Fibroblast of villous mesenchyme (primary cell): ENCODE results near the gene PSMF1. TPM values are rescaled to one million over a fixed set of nuclear protein-coding genes. Genes with fewer than 3 reads are reported as not detected.

Experiments
- DNase-seq: peaks from one replicate; pipeline ENCODE4 v3.0.0-alpha.2; 2010; ENCODE audit warnings: low read depth
- H3K4me3 ChIP-seq: 2 replicates; pipeline ENCODE4 v1.5.1; 2011; ENCODE audit warnings: low read depth, mild to moderate bottlenecking, low read length
- total RNA-seq: library from RNA; depleted of rRNA; stranded (reverse); fragments of >200 nt; gene quantifications from 2 replicates; pipeline ENCODE4 v1.2.3, GENCODE V29; 2012
- TF ChIP-seq, protein P1 (sequence below): IDR thresholded peaks from 2 replicates; pipeline ENCODE4 v1.5.1; 2012; ENCODE audit warnings: low read depth, mild to moderate bottlenecking, low read length; ENCODE audit not compliant: insufficient read depth

The PSMF1 gene
- total RNA-seq, 1 donor: 35.4 TPM

DNA sequence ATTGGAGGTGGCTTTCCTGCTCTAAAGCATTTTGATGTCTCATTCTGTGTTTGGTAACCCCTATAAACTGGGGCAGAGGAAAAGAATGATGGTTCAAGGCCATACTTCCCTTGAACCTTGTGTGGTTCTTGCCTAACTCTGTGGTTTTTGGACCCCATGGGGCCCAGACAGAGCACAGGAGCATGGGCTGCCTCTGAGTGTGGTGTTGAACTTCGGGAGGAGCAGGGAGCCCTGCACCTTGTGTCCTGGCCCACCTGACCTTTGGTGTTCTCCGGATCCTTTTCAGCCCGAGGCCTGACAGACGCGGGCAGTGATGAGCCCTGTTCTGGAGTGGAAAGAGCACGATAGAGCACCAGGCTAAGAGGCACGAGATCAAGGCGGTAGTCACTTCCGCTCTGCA lies 47.5 kb downstream of the PSMF1 start:
- DNase-seq: no peak
- TF ChIP-seq, protein P1, sequence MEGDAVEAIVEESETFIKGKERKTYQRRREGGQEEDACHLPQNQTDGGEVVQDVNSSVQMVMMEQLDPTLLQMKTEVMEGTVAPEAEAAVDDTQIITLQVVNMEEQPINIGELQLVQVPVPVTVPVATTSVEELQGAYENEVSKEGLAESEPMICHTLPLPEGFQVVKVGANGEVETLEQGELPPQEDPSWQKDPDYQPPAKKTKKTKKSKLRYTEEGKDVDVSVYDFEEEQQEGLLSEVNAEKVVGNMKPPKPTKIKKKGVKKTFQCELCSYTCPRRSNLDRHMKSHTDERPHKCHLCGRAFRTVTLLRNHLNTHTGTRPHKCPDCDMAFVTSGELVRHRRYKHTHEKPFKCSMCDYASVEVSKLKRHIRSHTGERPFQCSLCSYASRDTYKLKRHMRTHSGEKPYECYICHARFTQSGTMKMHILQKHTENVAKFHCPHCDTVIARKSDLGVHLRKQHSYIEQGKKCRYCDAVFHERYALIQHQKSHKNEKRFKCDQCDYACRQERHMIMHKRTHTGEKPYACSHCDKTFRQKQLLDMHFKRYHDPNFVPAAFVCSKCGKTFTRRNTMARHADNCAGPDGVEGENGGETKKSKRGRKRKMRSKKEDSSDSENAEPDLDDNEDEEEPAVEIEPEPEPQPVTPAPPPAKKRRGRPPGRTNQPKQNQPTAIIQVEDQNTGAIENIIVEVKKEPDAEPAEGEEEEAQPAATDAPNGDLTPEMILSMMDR: no peak
- H3K4me3 ChIP-seq: no peak overlapping the region

DNA sequence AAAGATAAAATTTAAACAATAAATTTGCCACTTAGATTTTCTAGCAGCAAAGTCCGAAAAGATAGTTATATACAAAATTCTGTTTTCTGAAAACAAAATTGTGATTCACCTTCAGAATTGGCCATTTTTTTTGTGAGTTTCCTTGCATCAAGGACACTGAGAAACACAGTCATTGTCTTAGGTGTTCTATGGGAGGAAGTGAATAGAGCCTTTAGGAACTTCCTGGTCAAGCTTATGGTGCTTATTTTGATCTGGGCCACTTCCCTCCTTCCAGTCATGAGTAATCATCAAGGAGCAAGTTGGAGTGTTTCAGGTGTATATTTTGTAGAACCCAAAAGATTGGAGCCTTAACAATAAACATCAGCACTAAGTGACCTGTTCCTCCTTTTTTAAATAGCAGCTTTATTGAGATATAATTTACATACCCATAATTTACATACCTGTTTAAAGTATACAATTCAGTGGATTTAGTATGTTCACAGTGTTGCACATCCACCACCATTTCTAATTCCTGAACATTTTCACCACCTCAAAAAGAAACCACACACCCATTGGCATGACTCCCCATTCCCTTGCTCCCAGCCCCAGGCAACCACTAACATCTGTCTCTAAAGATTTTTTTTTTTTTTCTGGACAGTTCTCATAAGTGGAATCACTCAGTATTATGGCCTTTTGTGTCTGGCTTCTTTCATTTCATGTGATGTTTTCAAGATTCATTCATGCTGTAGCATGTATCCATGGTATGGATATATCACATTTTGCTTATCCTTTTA lies 48.7 kb downstream of the PSMF1 start:
- TF ChIP-seq, protein P1: no peak
- no peak overlapping the region for H3K4me3 ChIP-seq
- no peak for DNase-seq

DNA sequence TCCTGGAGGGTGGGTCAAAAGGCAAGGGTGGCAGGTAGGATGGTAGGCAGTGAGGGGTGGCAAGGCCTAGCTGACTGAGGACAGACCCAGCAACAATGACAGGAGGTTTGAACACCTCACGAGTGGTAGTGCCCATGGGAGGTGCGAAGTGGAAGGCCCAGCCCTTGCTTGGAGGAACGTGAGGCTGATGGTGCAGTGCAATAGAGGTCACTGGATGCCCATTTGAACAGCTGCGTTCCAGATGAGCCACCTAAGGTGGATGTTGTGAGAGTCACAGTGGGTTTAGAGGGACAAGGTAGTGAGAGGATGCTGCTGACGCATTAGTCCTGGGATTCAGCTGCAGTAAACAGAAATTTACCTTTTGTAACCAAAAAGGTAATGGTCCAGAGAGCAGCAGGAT lies 50.8 kb downstream of the PSMF1 start:
- no peak for DNase-seq
- no peak overlapping the region for H3K4me3 ChIP-seq
- TF ChIP-seq, protein P1: no peak

DNA sequence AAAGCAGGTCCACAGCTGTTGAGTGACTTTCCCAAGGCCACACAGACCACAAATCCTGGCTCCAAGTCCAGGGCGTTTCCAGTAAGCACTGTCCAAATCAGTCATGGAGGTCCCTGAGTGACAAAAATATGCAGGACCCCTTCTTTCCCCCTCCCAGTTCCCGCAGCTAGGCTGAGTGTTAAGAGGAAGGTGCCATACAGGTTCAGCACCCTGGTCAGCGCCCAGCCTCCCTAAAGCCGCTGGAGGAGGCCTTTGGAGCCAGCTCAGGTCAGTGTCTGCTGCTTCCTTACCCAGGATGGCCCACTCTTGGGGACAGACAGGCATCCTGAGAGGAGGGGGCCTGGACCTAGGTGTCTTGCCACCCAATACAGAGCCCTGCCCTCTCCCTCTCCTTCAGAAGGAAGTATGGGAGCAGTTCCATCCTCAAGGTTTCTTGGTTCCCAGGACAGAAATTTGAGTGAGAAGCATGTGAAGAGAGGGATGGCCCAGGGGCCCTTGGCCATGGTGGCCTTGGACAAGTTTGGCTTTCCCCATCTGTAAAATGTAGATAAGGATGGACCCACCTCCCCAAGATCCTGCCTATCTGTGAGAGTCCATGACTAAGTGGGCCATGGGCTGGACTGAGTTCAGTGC lies 53.2 kb downstream of the PSMF1 start:
- DNase-seq: peak; percentile 58
- TF ChIP-seq, protein P1: no peak
- no peak overlapping the region for H3K4me3 ChIP-seq

DNA sequence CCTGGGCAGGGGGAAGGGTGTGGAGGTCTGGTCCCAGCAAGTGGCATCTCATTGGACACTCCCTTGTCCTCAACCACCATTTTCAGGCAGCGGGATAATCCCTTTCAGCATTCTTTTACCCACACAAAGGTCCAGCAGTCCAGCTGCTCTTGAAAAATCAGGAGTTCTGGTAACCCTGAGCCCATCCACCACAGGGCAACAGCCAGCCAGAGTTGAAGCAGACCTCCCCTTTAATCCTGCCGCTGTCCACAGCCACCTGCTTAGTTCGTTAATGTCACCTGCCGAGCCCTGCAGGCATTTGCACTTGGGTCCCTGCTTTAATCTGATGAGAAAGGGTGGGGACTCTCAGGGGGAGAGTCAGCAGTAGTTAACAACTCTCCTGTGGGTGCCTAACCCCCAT lies 55.3 kb downstream of the PSMF1 start:
- TF ChIP-seq, protein P1: no peak
- no peak overlapping the region for H3K4me3 ChIP-seq
- DNase-seq: no peak

DNA sequence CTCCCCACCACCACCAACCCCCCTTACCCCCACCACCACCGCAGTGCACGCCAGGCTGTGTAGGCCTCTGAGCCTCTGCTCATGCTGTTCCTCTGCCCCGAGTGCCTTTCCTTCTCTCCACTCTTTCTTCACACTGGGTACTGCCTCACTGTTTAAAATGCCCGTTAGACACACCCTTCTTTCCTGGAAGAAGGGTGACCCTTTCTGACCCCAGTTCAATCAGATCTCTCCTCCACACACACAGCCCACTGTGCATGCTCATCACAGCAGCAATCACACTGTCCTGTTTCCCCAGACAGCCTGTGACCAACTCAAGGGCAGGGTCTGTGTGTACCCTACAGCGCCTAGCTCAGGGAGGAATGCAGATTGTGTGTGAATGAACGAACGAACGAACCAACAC lies 56.4 kb downstream of the PSMF1 start:
- TF ChIP-seq, protein P1: no peak
- no peak for DNase-seq
- no peak overlapping the region for H3K4me3 ChIP-seq
